ENCODE data around the gene RAB40B. TPM values are rescaled to one million over a fixed set of nuclear protein-coding genes. Genes with fewer than 3 reads are reported as not detected.

Gene RAB40B
- polyA plus RNA-seq, 1 of the 3 experiments (the other 2 are of a cell fraction) = 20.7 TPM

DNA sequence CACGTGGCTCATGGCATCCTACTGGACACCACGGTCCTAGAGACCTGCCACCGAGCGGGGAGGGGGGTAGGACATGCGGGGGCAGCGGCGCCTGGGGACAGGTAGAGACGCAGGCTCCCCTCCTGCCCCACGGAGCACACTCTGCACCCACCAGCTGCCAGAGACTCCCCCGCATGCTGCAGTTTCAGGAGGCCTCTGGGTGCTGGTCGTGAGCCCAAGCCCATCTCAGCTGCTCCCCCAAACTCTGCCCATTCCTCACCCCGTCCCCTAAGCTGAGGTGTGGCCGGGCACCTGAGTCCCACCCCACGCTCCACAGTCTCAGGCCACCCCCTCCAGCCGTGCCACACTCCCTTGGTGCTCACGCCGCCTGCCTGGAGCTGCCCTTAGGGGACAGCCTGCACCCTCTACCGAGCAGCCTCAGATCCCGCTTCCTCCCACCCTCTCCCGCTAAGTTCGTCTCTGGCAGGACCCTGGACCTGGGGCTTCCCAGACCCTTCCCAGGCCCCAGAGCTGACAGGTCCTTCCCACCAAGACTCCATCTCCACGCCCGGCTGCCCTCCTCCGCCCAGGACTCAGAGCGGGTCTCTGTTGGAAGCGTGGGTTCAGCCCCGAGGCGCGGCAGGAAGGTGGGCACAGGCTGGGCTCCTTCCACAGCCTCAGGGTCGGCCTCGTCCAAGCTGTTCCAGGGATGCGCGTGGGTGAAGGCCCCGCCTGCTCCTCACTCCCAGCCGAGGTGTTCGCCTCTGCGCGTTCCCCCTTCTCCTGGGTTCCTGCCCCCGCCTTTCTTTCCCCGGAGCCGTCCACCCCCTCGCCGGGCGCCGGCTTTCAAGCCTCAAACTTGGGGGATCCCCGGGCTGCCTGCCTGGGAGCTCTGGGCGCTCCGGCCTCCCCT is 1.3 kb downstream of the RAB40B start:
- 53% methylated on average over 48 of the region's 48 CpGs for WGBS (ENCODE audit: low lambda C conversion rate)
- Histone ChIP-seq H3K9ac (peak overlapping the region; percentile 48; the same call in 1 of the 2 replicates), H4K20me1 (ENCODE audit: insufficient read depth) (no peaks in the 10 kb centered on the region), H3K9me2 (no peaks in the 10 kb centered on the region), H3K4me3 (ENCODE audit: low read depth in 2 of 2, low read length in 1 of 2) (peak overlapping the region; percentile 63 to 68), H3F3A (replicated peaks; ENCODE audit: insufficient read depth) (no peaks in the 10 kb centered on the region), H3K79me2 (ENCODE audit: insufficient read depth) (0 out of 2 replicates have a peak, but pooled peaks cover 4% of the 10 kb centered on the region), H3K4me1 (ENCODE audit: control insufficient read depth in 1 of 2, insufficient read depth in 2 of 2, low read depth in 1 of 2, low read length in 1 of 2) (peaks cover 0 to 14% of the 10 kb centered on the region in 2 experiments; a peak in 1 of 4 replicates), H3K27ac (ENCODE audit: low read depth in 2 of 2, low read length in 1 of 2) (no peak overlapping the region), H3K27me3 (ENCODE audit: insufficient read depth) (no peaks in the 10 kb centered on the region), H3K4me2 (peak overlapping the region; percentile 97), H2AFZ (ENCODE audit: low read depth) (peak overlapping the region; percentile 24; the same call in 1 of the 2 replicates), H3K9me3 (no peaks in the 10 kb centered on the region; the same call in 1 of the 2 replicates), H3K36me3 (replicated peaks in 1 of 2; ENCODE audit: control insufficient read depth in 1 of 2, insufficient read depth in 2 of 2, low read length in 1 of 2) (peaks cover 0 to 8% of the 10 kb centered on the region in 2 experiments)
- TF ChIP-seq, protein P1, sequence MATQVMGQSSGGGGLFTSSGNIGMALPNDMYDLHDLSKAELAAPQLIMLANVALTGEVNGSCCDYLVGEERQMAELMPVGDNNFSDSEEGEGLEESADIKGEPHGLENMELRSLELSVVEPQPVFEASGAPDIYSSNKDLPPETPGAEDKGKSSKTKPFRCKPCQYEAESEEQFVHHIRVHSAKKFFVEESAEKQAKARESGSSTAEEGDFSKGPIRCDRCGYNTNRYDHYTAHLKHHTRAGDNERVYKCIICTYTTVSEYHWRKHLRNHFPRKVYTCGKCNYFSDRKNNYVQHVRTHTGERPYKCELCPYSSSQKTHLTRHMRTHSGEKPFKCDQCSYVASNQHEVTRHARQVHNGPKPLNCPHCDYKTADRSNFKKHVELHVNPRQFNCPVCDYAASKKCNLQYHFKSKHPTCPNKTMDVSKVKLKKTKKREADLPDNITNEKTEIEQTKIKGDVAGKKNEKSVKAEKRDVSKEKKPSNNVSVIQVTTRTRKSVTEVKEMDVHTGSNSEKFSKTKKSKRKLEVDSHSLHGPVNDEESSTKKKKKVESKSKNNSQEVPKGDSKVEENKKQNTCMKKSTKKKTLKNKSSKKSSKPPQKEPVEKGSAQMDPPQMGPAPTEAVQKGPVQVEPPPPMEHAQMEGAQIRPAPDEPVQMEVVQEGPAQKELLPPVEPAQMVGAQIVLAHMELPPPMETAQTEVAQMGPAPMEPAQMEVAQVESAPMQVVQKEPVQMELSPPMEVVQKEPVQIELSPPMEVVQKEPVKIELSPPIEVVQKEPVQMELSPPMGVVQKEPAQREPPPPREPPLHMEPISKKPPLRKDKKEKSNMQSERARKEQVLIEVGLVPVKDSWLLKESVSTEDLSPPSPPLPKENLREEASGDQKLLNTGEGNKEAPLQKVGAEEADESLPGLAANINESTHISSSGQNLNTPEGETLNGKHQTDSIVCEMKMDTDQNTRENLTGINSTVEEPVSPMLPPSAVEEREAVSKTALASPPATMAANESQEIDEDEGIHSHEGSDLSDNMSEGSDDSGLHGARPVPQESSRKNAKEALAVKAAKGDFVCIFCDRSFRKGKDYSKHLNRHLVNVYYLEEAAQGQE (IDR thresholded peaks at IDR 0.05; ENCODE audit: low read depth, low read length) = no peak
- no peak for TF ChIP-seq POLR2AphosphoS5 (IDR thresholded peaks at IDR 0.05; ENCODE audit: low read depth, low read length)
- TF ChIP-seq GABPA (IDR thresholded peaks at IDR 0.05; ENCODE audit: low read depth) = no peak
- no peak for TF ChIP-seq SMC3 (IDR thresholded peaks at IDR 0.05; ENCODE audit: low read depth, low read length)
- no peak for TF ChIP-seq TCF12 (IDR thresholded peaks at IDR 0.05)
- no peak for TF ChIP-seq SIN3A (IDR thresholded peaks at IDR 0.05; ENCODE audit: borderline replicate concordance, low read depth, low read length)
- TF ChIP-seq RAD21 (IDR thresholded peaks at IDR 0.05; ENCODE audit: low read length) = no peak
- TF ChIP-seq FOXM1 (IDR thresholded peaks at IDR 0.05; ENCODE audit: low read depth) = no peak
- TF ChIP-seq CHD2 (IDR thresholded peaks at IDR 0.05; ENCODE audit: low read length, partially characterized antibody) = no peak
- no peak for TF ChIP-seq GATA2 (CRISPR knock-in tag; IDR thresholded peaks at IDR 0.05)
- TF ChIP-seq RFX5 (IDR thresholded peaks at IDR 0.05; ENCODE audit: low read length) = no peak
- TF ChIP-seq ELF1 (IDR thresholded peaks at IDR 0.05) = no peak
- TF ChIP-seq, protein P2, sequence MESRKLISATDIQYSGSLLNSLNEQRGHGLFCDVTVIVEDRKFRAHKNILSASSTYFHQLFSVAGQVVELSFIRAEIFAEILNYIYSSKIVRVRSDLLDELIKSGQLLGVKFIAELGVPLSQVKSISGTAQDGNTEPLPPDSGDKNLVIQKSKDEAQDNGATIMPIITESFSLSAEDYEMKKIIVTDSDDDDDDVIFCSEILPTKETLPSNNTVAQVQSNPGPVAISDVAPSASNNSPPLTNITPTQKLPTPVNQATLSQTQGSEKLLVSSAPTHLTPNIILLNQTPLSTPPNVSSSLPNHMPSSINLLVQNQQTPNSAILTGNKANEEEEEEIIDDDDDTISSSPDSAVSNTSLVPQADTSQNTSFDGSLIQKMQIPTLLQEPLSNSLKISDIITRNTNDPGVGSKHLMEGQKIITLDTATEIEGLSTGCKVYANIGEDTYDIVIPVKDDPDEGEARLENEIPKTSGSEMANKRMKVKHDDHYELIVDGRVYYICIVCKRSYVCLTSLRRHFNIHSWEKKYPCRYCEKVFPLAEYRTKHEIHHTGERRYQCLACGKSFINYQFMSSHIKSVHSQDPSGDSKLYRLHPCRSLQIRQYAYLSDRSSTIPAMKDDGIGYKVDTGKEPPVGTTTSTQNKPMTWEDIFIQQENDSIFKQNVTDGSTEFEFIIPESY (IDR thresholded peaks at IDR 0.05; ENCODE audit: borderline replicate concordance, low read depth) = no peak
- TF ChIP-seq EZH2phosphoT487 (IDR thresholded peaks at IDR 0.05; ENCODE audit: borderline replicate concordance, low read depth) = no peak
- TF ChIP-seq, protein P3, sequence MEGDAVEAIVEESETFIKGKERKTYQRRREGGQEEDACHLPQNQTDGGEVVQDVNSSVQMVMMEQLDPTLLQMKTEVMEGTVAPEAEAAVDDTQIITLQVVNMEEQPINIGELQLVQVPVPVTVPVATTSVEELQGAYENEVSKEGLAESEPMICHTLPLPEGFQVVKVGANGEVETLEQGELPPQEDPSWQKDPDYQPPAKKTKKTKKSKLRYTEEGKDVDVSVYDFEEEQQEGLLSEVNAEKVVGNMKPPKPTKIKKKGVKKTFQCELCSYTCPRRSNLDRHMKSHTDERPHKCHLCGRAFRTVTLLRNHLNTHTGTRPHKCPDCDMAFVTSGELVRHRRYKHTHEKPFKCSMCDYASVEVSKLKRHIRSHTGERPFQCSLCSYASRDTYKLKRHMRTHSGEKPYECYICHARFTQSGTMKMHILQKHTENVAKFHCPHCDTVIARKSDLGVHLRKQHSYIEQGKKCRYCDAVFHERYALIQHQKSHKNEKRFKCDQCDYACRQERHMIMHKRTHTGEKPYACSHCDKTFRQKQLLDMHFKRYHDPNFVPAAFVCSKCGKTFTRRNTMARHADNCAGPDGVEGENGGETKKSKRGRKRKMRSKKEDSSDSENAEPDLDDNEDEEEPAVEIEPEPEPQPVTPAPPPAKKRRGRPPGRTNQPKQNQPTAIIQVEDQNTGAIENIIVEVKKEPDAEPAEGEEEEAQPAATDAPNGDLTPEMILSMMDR (IDR thresholded peaks at IDR 0.05) = no peak
- TF ChIP-seq MEF2A (IDR thresholded peaks at IDR 0.05; ENCODE audit: borderline replicate concordance, low read depth) = no peak
- no peak for TF ChIP-seq JUND (IDR thresholded peaks at IDR 0.05)
- TF ChIP-seq RXRA (IDR thresholded peaks at IDR 0.05; ENCODE audit: borderline replicate concordance, low read depth) = no peak
- ChIA-PET CTCF (interaction anchor here (0.9 to 2.3 kb wide), 4 partner anchors 17 to 78 kb away, joined by 3 to 6 read pairs (median 4); no protein-coding TSS in a partner anchor), POLR2A (interaction anchor here (0.5 kb wide), 1 partner anchor 137 kb away, joined by 3 read pairs; no protein-coding TSS in a partner anchor)
- peak; percentile 76 for DNase-seq
